Mesenchymal stem cell (in vitro differentiated cells and primary cell): ENCODE measurements around the gene STOM.

Experiments
- DNase-seq: peaks from one replicate; pipeline ENCODE4 v3.0.0-alpha.2; 2013
- H2AFZ ChIP-seq: one replicate; pipeline ENCODE4 v1.6.1; 2013; ENCODE audit warnings: low read depth, mild to moderate bottlenecking, control low read depth, inconsistent platforms, low read length, moderate library complexity
- H2AK5ac ChIP-seq: 2 replicates; pipeline ENCODE4 v1.6.1; 2013; ENCODE audit warnings: low read length, moderate library complexity, mild to moderate bottlenecking, inconsistent platforms; ENCODE audit not compliant: severe bottlenecking
- H2BK120ac ChIP-seq: one replicate; pipeline ENCODE4 v1.6.1; 2013; ENCODE audit warnings: low read depth, mild to moderate bottlenecking, inconsistent platforms, low read length, moderate library complexity
- H2BK12ac ChIP-seq, 2 experiments: one replicate each; pipeline ENCODE4 v1.6.1; 2013; ENCODE audit warnings: inconsistent platforms in 2 of 2, low read length in 2 of 2, mild to moderate bottlenecking in 2 of 2, moderate library complexity in 2 of 2, control low read depth in 1 of 2
- H2BK15ac ChIP-seq: one replicate; pipeline ENCODE4 v1.6.1; 2013; ENCODE audit warnings: mild to moderate bottlenecking, low read depth, inconsistent platforms; ENCODE audit not compliant: poor library complexity, severe bottlenecking
- H2BK5ac ChIP-seq: 2 replicates; pipeline ENCODE4 v1.6.1; 2013; ENCODE audit warnings: low read depth, mild to moderate bottlenecking, low read length, control low read depth, inconsistent platforms; ENCODE audit not compliant: poor library complexity, severe bottlenecking
- H3K14ac ChIP-seq, 2 experiments: one replicate each; pipeline ENCODE4 v1.6.1; 2013; ENCODE audit warnings: inconsistent platforms in 2 of 2, low read length in 2 of 2, control low read depth in 1 of 2, mild to moderate bottlenecking in 1 of 2, moderate library complexity in 1 of 2
- H3K18ac ChIP-seq, 2 experiments: one replicate each; pipeline ENCODE4 v1.6.1; 2013; ENCODE audit warnings: inconsistent platforms in 2 of 2, low read length in 2 of 2, control low read depth in 1 of 2, low read depth in 1 of 2, mild to moderate bottlenecking in 1 of 2
- H3K23ac ChIP-seq, 2 experiments: one replicate each; pipeline ENCODE4 v1.6.1; 2013; ENCODE audit warnings: inconsistent platforms in 2 of 2, low read length in 2 of 2, mild to moderate bottlenecking in 2 of 2, moderate library complexity in 2 of 2, control low read depth in 1 of 2
- H3K27ac ChIP-seq: 2 replicates; pipeline ENCODE4 v1.5.1; 2013; ENCODE audit warnings: mild to moderate bottlenecking, moderate library complexity, low read length, control low read depth, inconsistent platforms; ENCODE audit not compliant: poor library complexity, severe bottlenecking
- H3K27me3 ChIP-seq, 2 experiments: 2 replicates each; pipeline versions ENCODE4 v1.6.1 to v1.7.0; 2013; ENCODE audit warnings: low read length in 2 of 2, mild to moderate bottlenecking in 2 of 2, moderate library complexity in 2 of 2, control low read depth in 1 of 2, inconsistent platforms in 1 of 2; ENCODE audit not compliant: control insufficient read depth in 1 of 2, insufficient read depth in 1 of 2
- H3K36me3 ChIP-seq, 2 experiments: 2 replicates each; pipeline versions ENCODE4 v1.6.1 to v1.7.0; 2013; ENCODE audit warnings: low read length in 2 of 2, control low read depth in 1 of 2, inconsistent platforms in 1 of 2, low read depth in 1 of 2, mild to moderate bottlenecking in 1 of 2; ENCODE audit not compliant: insufficient read depth in 2 of 2, control insufficient read depth in 1 of 2
- H3K4ac ChIP-seq, 2 experiments: one replicate each; pipeline ENCODE4 v1.6.1; 2013; ENCODE audit warnings: inconsistent platforms in 2 of 2, low read length in 2 of 2, mild to moderate bottlenecking in 2 of 2, moderate library complexity in 2 of 2, control low read depth in 1 of 2, low read depth in 1 of 2
- H3K4me1 ChIP-seq: 2 replicates; pipeline ENCODE4 v1.6.1; 2013; ENCODE audit warnings: low read depth, low read length, control low read depth; ENCODE audit not compliant: control insufficient read depth, insufficient read depth
- H3K4me2 ChIP-seq: 2 replicates; pipeline ENCODE4 v1.6.1; 2013; ENCODE audit warnings: low read length, mild to moderate bottlenecking, inconsistent platforms; ENCODE audit not compliant: poor library complexity, severe bottlenecking
- H3K4me3 ChIP-seq, 2 experiments: 2 replicates each; pipeline versions ENCODE4 v1.5.1 to v1.7.0; 2013; ENCODE audit warnings: low read length in 2 of 2, mild to moderate bottlenecking in 2 of 2, control low read depth in 1 of 2, low read depth in 1 of 2; ENCODE audit not compliant: insufficient read depth in 1 of 2
- H3K79me1 ChIP-seq: replicated peaks from 2 replicates; pipeline ENCODE4 v1.6.1; 2013; ENCODE audit warnings: mild to moderate bottlenecking, control low read depth, low read length, inconsistent platforms; ENCODE audit not compliant: poor library complexity, severe bottlenecking
- H3K9ac ChIP-seq: 2 replicates; pipeline ENCODE4 v1.7.0; 2013; ENCODE audit warnings: mild to moderate bottlenecking, low read length, moderate library complexity
- H3K9me3 ChIP-seq: 2 replicates; pipeline ENCODE4 v1.7.0; 2013; ENCODE audit warnings: mild to moderate bottlenecking, low read length; ENCODE audit not compliant: control insufficient read depth
- H4K8ac ChIP-seq: one replicate; pipeline ENCODE4 v1.6.1; 2013; ENCODE audit warnings: inconsistent platforms, mild to moderate bottlenecking, low read length, moderate library complexity
- H4K91ac ChIP-seq: one replicate; pipeline ENCODE4 v1.6.1; 2013; ENCODE audit warnings: mild to moderate bottlenecking, low read length, inconsistent platforms
- WGBS: methylation state at CpG from one replicate; pipeline ENCODE4 v1.1.7; 2013; ENCODE audit warnings: mixed read lengths; 5-methylcytosine and 5-hydroxymethylcytosine counted together

The STOM gene

GRCh38 chr9:121321016-121321503 lies 49.0 kb downstream of the STOM start:
- Histone ChIP-seq H3K4me3 (no peak overlapping the region), H4K91ac (no peak overlapping the region), H3K14ac (peak overlapping the region in 1 of 2 experiments; percentile 48), H3K27me3 (no peaks in the 10 kb centered on the region), H2BK5ac (no peak overlapping the region), H2AK5ac (peak overlapping the region; percentile 81), H3K36me3 (peaks cover 62 to 88% of the 10 kb centered on the region in 2 experiments), H3K23ac (peak overlapping the region in 1 of 2 experiments; percentile 49), H2BK12ac (peak overlapping the region; percentile 20 to 88), H2AFZ (no peak overlapping the region), H3K4me2 (no peak overlapping the region), H4K8ac (peak overlapping the region; percentile 2), H3K9me3 (no peaks in the 10 kb centered on the region), H3K27ac (peak overlapping the region; percentile 55), H3K79me1 (peaks cover 15% of the 10 kb centered on the region), H2BK120ac (no peak overlapping the region), H3K18ac (peak overlapping the region; percentile 15 to 73), H3K4me1 (peaks cover 14% of the 10 kb centered on the region), H3K4ac (peak overlapping the region; percentile 19 to 69), H2BK15ac (no peak overlapping the region), H3K9ac (peak overlapping the region; percentile 70)
- WGBS: 87% methylated on average over 10 of the region's 10 CpGs
- DNase-seq: peak; percentile 66

- peaks cover 12% of the 10 kb centered on the region for H3K79me1 ChIP-seq
- no peak overlapping the region for H3K14ac ChIP-seq
- no peak overlapping the region for H2AK5ac ChIP-seq
- no peaks in the 10 kb centered on the region for H3K27me3 ChIP-seq
- H3K27ac ChIP-seq: peak overlapping the region; percentile 77
- peaks cover 14% of the 10 kb centered on the region for H3K4me1 ChIP-seq
- H3K23ac ChIP-seq: no peak overlapping the region
- H3K9ac ChIP-seq: peak overlapping the region; percentile 54
- no peak overlapping the region for H3K4me3 ChIP-seq
- DNase-seq: no peak
- H2AFZ ChIP-seq: no peak overlapping the region
- no peak overlapping the region for H4K91ac ChIP-seq
- H2BK15ac ChIP-seq: no peak overlapping the region
- H2BK5ac ChIP-seq: no peak overlapping the region
- 86% methylated on average over 3 of the region's 5 CpGs for WGBS
- no peak overlapping the region for H3K4ac ChIP-seq
- no peak overlapping the region for H2BK12ac ChIP-seq
- no peak overlapping the region for H3K18ac ChIP-seq
- H4K8ac ChIP-seq: no peak overlapping the region
- peaks cover 55 to 85% of the 10 kb centered on the region in 2 experiments for H3K36me3 ChIP-seq
- H2BK120ac ChIP-seq: no peak overlapping the region
- no peaks in the 10 kb centered on the region for H3K9me3 ChIP-seq
- H3K4me2 ChIP-seq: no peak overlapping the region
These were observed 50.7 kb downstream of the STOM start for GRCh38 chr9:121319383-121319780.

- H2AK5ac ChIP-seq: no peak overlapping the region
- no peak overlapping the region for H3K18ac ChIP-seq
- no peaks in the 10 kb centered on the region for H3K27me3 ChIP-seq
- no peak overlapping the region for H2BK15ac ChIP-seq
- peaks cover 14% of the 10 kb centered on the region for H3K4me1 ChIP-seq
- H3K14ac ChIP-seq: no peak overlapping the region
- H2AFZ ChIP-seq: no peak overlapping the region
- no peak for DNase-seq
- no peak overlapping the region for H4K8ac ChIP-seq
- H3K4me3 ChIP-seq: peak overlapping the region in 1 of 2 experiments; percentile 22
- H4K91ac ChIP-seq: no peak overlapping the region
- H3K4ac ChIP-seq: no peak overlapping the region
- no peak overlapping the region for H3K4me2 ChIP-seq
- no peak overlapping the region for H3K9ac ChIP-seq
- no peaks in the 10 kb centered on the region for H3K9me3 ChIP-seq
- no peak overlapping the region for H3K23ac ChIP-seq
- H2BK5ac ChIP-seq: no peak overlapping the region
- H2BK12ac ChIP-seq: no peak overlapping the region
- H2BK120ac ChIP-seq: no peak overlapping the region
- peaks cover 14% of the 10 kb centered on the region for H3K79me1 ChIP-seq
- H3K36me3 ChIP-seq: peaks cover 53 to 85% of the 10 kb centered on the region in 2 experiments
- WGBS: 96% methylated on average over 19 of the region's 19 CpGs
- H3K27ac ChIP-seq: no peak overlapping the region
These were observed 51.2 kb downstream of the STOM start for GRCh38 chr9:121318631-121319382.

- H2BK12ac ChIP-seq: no peak overlapping the region
- peaks cover 14% of the 10 kb centered on the region for H3K4me1 ChIP-seq
- H3K27me3 ChIP-seq: no peaks in the 10 kb centered on the region
- H3K9me3 ChIP-seq: no peaks in the 10 kb centered on the region
- no peak overlapping the region for H3K23ac ChIP-seq
- no peak overlapping the region for H3K4me3 ChIP-seq
- no peak overlapping the region for H3K18ac ChIP-seq
- WGBS: 86% methylated on average over 5 of the region's 6 CpGs
- H2BK15ac ChIP-seq: no peak overlapping the region
- no peak overlapping the region for H4K8ac ChIP-seq
- no peak overlapping the region for H4K91ac ChIP-seq
- peaks cover 61 to 86% of the 10 kb centered on the region in 2 experiments for H3K36me3 ChIP-seq
- no peak overlapping the region for H3K27ac ChIP-seq
- no peak for DNase-seq
- H3K4me2 ChIP-seq: no peak overlapping the region
- H2BK5ac ChIP-seq: no peak overlapping the region
- H3K4ac ChIP-seq: no peak overlapping the region
- H3K14ac ChIP-seq: no peak overlapping the region
- H3K79me1 ChIP-seq: peaks cover 19% of the 10 kb centered on the region
- H2BK120ac ChIP-seq: no peak overlapping the region
- H3K9ac ChIP-seq: peak overlapping the region; percentile 57
- no peak overlapping the region for H2AFZ ChIP-seq
- no peak overlapping the region for H2AK5ac ChIP-seq
These were observed 52.1 kb downstream of the STOM start for GRCh38 chr9:121317737-121318630.
